Spinal cord (tissue), 10 donors: ENCODE results near the gene SPANXN2. TPM values are rescaled to one million over a fixed set of nuclear protein-coding genes. Genes with fewer than 3 reads are reported as not detected.
"Not testable (repeated sequence)": the region's sequence is repeated elsewhere in the genome, so short reads cannot be mapped to it uniquely, and the experiment has no call there.

Experiments
- DNase-seq, 6 donors: peaks; one replicate each; pipeline versions ENCODE4 v3.0.0 to v3.0.0-alpha.2; 2013 to 2015; ENCODE audit warnings: low spot score in 6 of 6, low read depth in 4 of 6
- H3K27ac ChIP-seq: one replicate; pipeline ENCODE4 v1.5.1; 2013; ENCODE audit warnings: low read depth, low read length, control low read depth
- H3K27me3 ChIP-seq: one replicate; pipeline ENCODE4 v1.6.1; 2013; ENCODE audit warnings: low read length; ENCODE audit not compliant: control insufficient read depth, insufficient read depth
- H3K36me3 ChIP-seq: one replicate; pipeline ENCODE4 v1.6.1; 2013; ENCODE audit warnings: low read length; ENCODE audit not compliant: control insufficient read depth, insufficient read depth
- H3K4me1 ChIP-seq: one replicate; pipeline ENCODE4 v1.6.1; 2013; ENCODE audit warnings: low read length; ENCODE audit not compliant: control insufficient read depth, insufficient read depth
- H3K4me3 ChIP-seq: one replicate; pipeline ENCODE4 v1.5.1; 2013; ENCODE audit warnings: low read depth, low read length, control low read depth
- H3K9me3 ChIP-seq: one replicate; pipeline ENCODE4 v1.6.1; 2013; ENCODE audit warnings: low read length; ENCODE audit not compliant: control insufficient read depth, insufficient read depth
- WGBS: methylation state at CpG from one replicate; pipeline ENCODE4 v1.1.5; 2013; ENCODE audit warnings: missing lambda C conversion rate; ENCODE audit not compliant: insufficient coverage; 5-methylcytosine and 5-hydroxymethylcytosine counted together
- long read RNA-seq, 4 donors: transcript quantifications; one replicate each; lab custom pipeline, GENCODE V29; 2026
- polyA plus RNA-seq, 2 donors: library from polyadenylated mRNA; unstranded; fragments of 120-200 nt; gene quantifications; one replicate each; pipeline ENCODE4 v1.2.1, GENCODE V29; 2013; ENCODE audit not compliant: insufficient read length in 2 of 2
- total RNA-seq, 2 donors: library from RNA; depleted of rRNA in 1 of 2; stranded (reverse); fragments of 120-200 nt in 1 of 2; fragments of >200 nt in 1 of 2; gene quantifications; one replicate each; pipeline versions ENCODE4 v1.2.3 to v1.2.4, GENCODE V29; 2013 to 2014
- donor health status: healthy.

Gene SPANXN2
- total RNA-seq (not detected), polyA plus RNA-seq (not detected)
- long read RNA-seq, donor 1 = 0 reads
- long read RNA-seq, donor 2 = 0 reads
- long read RNA-seq, donor 3 = 0 reads
- long read RNA-seq, donor 4 = 0 reads

- 40% methylated on average over 1 of the region's 2 CpGs for WGBS
- not testable (repeated sequence) for H3K27me3 ChIP-seq, H3K27ac ChIP-seq, H3K36me3 ChIP-seq, H3K9me3 ChIP-seq, H3K4me1 ChIP-seq, DNase-seq, H3K4me3 ChIP-seq
Observed at GRCh38 chrX:143720652-143721051, at the start of gene SPANXN2. TSS of gene SPANXN2 (minus strand) at chrX:143720752. CDS start at chrX:143720668, 84 bp downstream.

GRCh38 chrX:143768976-143769375, 48.4 kb upstream of the SPANXN2 start:
- Histone ChIP-seq H3K4me3 (no peak overlapping the region), H3K9me3 (no peaks in the 10 kb centered on the region), H3K4me1 (no peaks in the 10 kb centered on the region), H3K27ac (no peak overlapping the region), H3K27me3 (no peaks in the 10 kb centered on the region), H3K36me3 (no peaks in the 10 kb centered on the region)
- no peak for DNase-seq
- no CpG with 5 or more reads among the region's 3 CpGs for WGBS

- not testable (repeated sequence) for DNase-seq, H3K4me3 ChIP-seq, H3K27me3 ChIP-seq, H3K27ac ChIP-seq, H3K4me1 ChIP-seq, H3K9me3 ChIP-seq, H3K36me3 ChIP-seq
- 87% methylated on average over 9 of the region's 12 CpGs for WGBS
Observed at GRCh38 chrX:143767789-143768188, 47.2 kb upstream of the SPANXN2 start.

- Histone ChIP-seq H3K27ac (no peak overlapping the region), H3K27me3 (no peaks in the 10 kb centered on the region), H3K36me3 (no peaks in the 10 kb centered on the region), H3K9me3 (no peaks in the 10 kb centered on the region), H3K4me3 (no peak overlapping the region), H3K4me1 (no peaks in the 10 kb centered on the region)
- DNase-seq = no peak
- 84% methylated on average over 4 of the region's 7 CpGs for WGBS
Observed at GRCh38 chrX:143757887-143758286, 37.3 kb upstream of the SPANXN2 start.

GRCh38 chrX:143757375-143757774, 36.8 kb upstream of the SPANXN2 start:
- H3K36me3 ChIP-seq = no peaks in the 10 kb centered on the region
- H3K4me1 ChIP-seq = no peaks in the 10 kb centered on the region
- no peaks in the 10 kb centered on the region for H3K27me3 ChIP-seq
- DNase-seq = no peak
- no peak overlapping the region for H3K4me3 ChIP-seq
- H3K9me3 ChIP-seq = no peaks in the 10 kb centered on the region
- H3K27ac ChIP-seq = no peak overlapping the region
- WGBS = 76% methylated on average over 34 of the region's 37 CpGs

GRCh38 chrX:143754183-143754582, 33.6 kb upstream of the SPANXN2 start:
- no peak overlapping the region for H3K4me3 ChIP-seq
- no peaks in the 10 kb centered on the region for H3K27me3 ChIP-seq
- no peaks in the 10 kb centered on the region for H3K4me1 ChIP-seq
- DNase-seq = no peak
- H3K9me3 ChIP-seq = no peaks in the 10 kb centered on the region
- no peaks in the 10 kb centered on the region for H3K36me3 ChIP-seq
- WGBS = 38% methylated on average over 2 of the region's 3 CpGs
- H3K27ac ChIP-seq = no peak overlapping the region

GRCh38 chrX:143733866-143734265, 13.3 kb upstream of the SPANXN2 start:
- no peak overlapping the region for H3K4me3 ChIP-seq
- H3K9me3 ChIP-seq = peaks cover 3% of the 10 kb centered on the region
- H3K27ac ChIP-seq = no peak overlapping the region
- no peaks in the 10 kb centered on the region for H3K27me3 ChIP-seq
- no peak for DNase-seq
- no peaks in the 10 kb centered on the region for H3K36me3 ChIP-seq
- H3K4me1 ChIP-seq = no peaks in the 10 kb centered on the region

GRCh38 chrX:143726296-143726695, 5.7 kb upstream of the SPANXN2 start:
- no peaks in the 10 kb centered on the region for H3K9me3 ChIP-seq
- no peaks in the 10 kb centered on the region for H3K36me3 ChIP-seq
- 85% methylated on average over 16 of the region's 17 CpGs for WGBS
- no peaks in the 10 kb centered on the region for H3K27me3 ChIP-seq
- no peak overlapping the region for H3K4me3 ChIP-seq
- H3K4me1 ChIP-seq = no peaks in the 10 kb centered on the region
- no peak for DNase-seq
- H3K27ac ChIP-seq = no peak overlapping the region

GRCh38 chrX:143701460-143701859, 19.1 kb downstream of the SPANXN2 start:
- Histone ChIP-seq H3K27me3 (no peaks in the 10 kb centered on the region), H3K27ac (no peak overlapping the region), H3K4me3 (no peak overlapping the region), H3K9me3 (peaks cover 3% of the 10 kb centered on the region), H3K4me1 (no peaks in the 10 kb centered on the region), H3K36me3 (no peaks in the 10 kb centered on the region)
- WGBS = 72% methylated on average over 4 of the region's 4 CpGs
- DNase-seq = no peak

- WGBS = no CpG with 5 or more reads among the region's 1 CpG
- H3K36me3 ChIP-seq = no peaks in the 10 kb centered on the region
- DNase-seq = no peak
- no peaks in the 10 kb centered on the region for H3K9me3 ChIP-seq
- no peak overlapping the region for H3K27ac ChIP-seq
- no peaks in the 10 kb centered on the region for H3K4me1 ChIP-seq
- H3K27me3 ChIP-seq = no peaks in the 10 kb centered on the region
- no peak overlapping the region for H3K4me3 ChIP-seq
Observed at GRCh38 chrX:143694885-143695284, 25.7 kb downstream of the SPANXN2 start.
